HG03521 (cell line): ENCODE data around the gene UGT1A9.
A peak's percentile ranks its signal among the peaks of the same experiment; 100 is the strongest.
"Not testable (repeated sequence)": the region's sequence is repeated elsewhere in the genome, so short reads cannot be mapped to it uniquely, and the experiment has no call there.

ENCODE experiments used
- ATAC-seq: cut with Tn5 transposase; IDR thresholded peaks from one replicate; pipeline ENCODE4 v1.9.1; 2021; ENCODE audit warnings: mild to moderate bottlenecking, moderate library complexity; ENCODE audit not compliant: unreplicated experiment

Gene UGT1A9

DNA sequence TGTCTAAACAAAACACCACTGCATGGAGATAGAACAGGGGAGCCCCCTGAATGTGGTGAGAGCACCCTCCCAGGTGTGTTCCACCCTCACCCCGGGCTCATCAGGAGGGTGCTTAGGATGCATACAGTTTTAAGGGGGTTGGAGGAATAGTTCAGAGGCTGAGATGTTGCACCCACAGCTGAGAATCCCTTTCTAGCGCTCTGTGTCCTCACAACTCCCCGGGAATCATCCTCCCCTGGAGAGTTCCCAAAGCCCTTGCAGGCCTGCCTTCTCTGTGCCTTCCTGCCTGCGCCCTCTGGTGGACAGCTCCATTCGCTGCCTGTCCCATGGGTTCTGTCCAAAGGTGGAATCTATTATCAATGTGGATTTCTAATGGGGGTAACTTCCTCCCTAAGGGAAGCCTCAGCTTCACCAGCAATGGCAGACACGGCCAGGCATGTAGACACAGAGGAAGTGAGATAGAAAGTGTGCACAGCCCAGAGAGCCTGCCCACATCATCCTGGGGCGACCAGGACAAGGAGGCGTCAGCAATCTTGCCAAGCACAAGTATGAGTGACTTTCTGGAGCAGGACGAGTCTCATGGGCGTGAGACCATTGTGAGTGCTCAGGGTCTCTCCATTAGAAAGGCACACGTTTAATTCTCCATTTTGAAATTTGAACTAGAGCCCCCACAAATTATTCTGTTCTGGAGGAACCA is 39.8 kb downstream of the UGT1A9 start:
- peak; percentile 54 for ATAC-seq

DNA sequence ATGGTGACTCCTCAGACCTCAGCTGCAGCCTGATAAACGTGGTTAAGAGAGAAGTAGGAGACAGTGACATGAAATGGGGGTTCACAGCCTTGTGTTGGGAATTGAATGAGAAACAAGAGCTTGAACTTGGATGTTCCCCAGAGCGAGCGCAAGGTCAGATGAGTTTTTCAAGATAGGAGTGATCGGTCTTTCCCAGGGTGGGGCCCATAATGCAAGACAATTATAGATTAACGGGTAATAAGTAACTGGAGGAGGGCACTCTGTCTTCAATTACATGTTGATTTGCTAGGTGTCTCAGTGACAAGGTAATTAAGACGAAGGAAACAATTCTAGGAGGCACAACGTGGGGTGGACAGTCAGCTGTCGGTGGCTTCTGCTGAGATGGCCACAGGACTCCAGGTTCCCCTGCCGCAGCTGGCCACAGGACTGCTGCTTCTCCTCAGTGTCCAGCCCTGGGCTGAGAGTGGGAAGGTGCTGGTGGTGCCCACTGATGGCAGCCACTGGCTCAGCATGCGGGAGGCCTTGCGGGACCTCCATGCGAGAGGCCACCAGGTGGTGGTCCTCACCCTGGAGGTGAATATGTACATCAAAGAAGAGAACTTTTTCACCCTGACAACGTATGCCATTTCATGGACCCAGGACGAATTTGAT is 41.0 kb downstream of the UGT1A9 start, which contains the start of gene UGT1A5:
TSS of gene UGT1A5 (plus strand) at position 297 of the 651 bp plus-strand sequence. CDS start at position 382, 85 bp downstream.
- ATAC-seq: no peak

DNA sequence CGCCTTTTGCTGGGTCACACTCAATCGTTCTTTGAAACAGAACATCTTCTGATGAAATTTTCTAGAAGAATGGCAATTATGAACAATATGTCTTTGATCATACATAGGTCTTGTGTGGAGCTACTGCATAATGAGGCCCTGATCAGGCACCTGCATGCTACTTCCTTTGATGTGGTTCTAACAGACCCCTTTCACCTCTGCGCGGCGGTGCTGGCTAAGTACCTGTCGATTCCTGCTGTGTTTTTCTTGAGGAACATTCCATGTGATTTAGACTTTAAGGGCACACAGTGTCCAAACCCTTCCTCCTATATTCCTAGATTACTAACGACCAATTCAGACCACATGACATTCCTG is 41.5 kb downstream of the UGT1A9 start:
- no peak for ATAC-seq

DNA sequence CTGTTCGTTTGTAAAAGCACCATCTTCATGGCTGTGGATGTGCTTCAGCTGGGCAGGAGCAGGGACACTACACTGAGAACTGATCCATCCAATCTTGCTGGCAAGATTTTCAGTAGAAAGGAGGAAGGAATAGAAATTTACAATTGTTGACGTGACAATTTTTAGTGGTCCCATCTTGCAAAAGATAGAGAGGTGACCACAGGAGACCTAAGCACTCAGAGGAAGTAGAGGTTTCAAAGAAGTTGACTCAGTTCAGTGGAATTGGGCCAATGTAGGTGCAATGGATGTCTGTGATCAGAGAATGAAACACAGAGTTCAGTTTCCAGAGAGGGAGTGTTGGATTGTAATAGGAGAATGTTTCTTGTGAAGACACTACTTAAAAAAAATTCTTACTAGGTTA is 42.4 kb downstream of the UGT1A9 start:
- no peak for ATAC-seq

DNA sequence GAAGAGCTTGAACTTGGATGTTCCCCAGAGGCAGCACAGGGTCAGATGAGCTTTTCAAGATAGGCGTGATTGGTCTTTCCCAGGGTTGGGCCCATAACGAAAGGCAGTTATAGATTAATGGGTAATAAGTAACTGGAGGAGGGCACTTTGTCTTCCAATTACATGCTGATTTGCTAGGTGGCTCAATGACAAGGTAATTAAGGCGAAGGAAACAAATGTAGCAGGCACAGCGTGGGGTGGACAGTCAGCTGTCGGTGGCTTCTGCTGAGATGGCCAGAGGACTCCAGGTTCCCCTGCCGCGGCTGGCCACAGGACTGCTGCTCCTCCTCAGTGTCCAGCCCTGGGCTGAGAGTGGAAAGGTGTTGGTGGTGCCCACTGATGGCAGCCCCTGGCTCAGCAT is 46.9 kb downstream of the UGT1A9 start, which contains the start of gene UGT1A4:
TSS of gene UGT1A4 (plus strand) at position 185 of the 400 bp plus-strand sequence. CDS start at position 270, 85 bp downstream.
- no peak for ATAC-seq

DNA sequence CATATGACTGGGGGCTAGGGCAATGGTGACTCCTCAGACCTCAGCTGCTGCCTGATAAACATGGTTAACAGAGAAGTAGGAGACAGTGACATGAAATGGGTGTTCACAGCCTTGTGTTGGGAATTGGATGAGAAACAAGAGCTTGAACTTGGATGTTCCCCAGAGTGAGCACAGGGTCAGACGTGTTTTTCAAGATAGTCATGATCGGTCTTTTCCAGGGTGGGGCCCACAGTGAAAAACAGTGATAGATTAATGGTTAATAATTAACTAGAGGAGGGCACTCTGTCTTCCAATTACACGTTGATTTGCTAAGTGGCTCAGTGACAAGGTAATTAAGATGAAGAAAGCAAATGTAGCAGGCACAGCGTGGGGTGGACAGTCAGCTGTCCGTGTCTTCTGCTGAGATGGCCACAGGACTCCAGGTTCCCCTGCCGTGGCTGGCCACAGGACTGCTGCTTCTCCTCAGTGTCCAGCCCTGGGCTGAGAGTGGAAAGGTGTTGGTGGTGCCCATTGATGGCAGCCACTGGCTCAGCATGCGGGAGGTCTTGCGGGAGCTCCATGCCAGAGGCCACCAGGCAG is 57.1 kb downstream of the UGT1A9 start, which contains the start of gene UGT1A3:
TSS of gene UGT1A3 (plus strand) at position 320 of the 579 bp plus-strand sequence. CDS start at position 405, 85 bp downstream.
- no peak for ATAC-seq

DNA sequence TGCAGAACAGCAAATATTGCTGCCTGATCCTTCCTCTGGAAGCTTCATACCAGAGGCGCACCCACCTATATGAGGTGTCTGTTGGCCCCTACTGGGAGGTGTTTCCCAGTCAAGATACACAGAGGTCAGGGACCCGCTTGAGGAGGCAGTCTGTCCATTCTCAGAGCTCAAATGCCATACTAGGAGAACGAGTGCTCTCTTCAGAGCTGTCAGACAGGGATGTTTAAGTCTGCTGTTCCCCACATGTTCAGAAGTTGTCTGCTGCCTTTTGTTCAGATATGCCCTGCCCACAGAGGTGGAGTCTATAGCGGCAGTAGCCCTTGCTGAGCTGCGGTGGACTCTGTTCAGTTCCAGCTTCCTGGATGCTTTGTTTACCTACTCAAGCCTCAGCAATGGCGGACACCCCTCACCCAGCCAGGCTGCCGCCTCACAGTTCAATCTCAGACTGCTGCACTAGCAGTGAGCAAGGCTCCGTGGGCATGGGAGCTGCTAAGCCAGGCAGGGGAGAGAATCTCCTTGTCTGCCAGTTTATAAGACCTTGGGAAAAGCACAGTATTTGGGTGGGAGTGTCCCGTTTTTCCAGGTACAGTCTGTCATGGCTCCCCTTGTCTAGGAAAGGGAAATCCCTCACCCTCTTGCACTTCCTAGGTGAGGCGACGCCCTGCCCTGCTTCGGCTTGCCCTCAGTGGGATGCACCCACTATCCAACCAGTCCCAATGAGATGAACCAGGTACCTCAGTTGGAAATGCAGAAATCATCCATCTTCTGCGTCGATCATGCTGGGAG is 65.4 kb downstream of the UGT1A9 start:
- not testable (repeated sequence) for ATAC-seq

DNA sequence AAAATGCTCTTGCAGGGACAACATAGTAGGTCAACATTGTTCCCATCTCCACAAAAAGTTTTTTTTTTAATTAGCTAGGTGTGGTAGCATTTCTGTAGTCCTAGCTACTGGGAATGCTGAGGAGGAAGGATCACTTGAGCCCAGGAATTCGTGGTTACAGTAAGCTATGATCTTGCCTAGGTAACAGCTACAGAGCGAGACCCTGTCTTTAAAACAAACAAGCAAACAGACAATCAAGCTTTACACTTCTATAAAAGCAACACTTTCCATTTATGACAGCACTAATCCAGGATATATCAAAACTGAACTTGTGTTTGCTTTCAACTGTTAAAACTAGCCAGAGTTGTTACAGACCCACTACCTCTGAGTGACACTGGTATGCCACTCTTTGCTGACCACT is 69.2 kb downstream of the UGT1A9 start:
- ATAC-seq: no peak

DNA sequence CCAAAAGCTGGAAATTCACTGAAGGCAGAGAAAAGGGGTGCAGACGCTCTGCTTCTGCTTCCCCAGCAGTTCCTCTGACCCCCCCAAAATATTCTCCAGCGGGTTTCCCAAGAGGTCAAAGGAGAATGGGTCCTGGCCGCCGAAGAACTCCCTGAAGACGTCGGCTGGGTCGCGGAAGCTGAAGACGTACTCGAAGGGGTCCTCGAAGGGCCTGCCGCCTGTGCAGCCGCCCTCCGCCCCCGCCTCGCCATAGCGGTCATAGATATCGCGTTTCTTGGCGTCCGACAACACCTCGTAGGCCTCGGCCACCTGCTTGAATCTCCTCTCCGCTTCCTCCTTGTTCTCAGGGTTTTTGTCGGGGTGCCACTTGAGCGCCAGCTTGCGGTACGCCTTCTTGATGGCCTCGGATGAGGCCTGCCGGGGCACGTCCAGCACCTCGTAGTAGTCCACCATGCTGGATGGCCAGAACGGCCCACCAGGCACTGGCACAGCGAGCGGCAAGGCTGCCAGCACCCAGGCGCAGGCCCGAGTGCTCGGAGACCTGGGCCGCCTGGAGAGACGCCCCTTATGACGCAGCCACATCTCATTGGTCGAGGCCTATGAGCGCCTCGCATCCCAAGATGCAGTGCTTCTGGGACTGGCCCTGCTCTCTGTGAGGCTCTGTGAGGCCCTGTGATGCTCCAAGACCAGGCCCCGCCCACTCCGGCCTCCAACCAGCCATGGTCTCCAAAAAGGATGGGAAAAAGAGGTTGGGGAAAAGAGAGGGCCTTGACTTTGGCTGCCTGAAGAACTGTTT is 72.0 kb downstream of the UGT1A9 start:
- ATAC-seq: no peak

DNA sequence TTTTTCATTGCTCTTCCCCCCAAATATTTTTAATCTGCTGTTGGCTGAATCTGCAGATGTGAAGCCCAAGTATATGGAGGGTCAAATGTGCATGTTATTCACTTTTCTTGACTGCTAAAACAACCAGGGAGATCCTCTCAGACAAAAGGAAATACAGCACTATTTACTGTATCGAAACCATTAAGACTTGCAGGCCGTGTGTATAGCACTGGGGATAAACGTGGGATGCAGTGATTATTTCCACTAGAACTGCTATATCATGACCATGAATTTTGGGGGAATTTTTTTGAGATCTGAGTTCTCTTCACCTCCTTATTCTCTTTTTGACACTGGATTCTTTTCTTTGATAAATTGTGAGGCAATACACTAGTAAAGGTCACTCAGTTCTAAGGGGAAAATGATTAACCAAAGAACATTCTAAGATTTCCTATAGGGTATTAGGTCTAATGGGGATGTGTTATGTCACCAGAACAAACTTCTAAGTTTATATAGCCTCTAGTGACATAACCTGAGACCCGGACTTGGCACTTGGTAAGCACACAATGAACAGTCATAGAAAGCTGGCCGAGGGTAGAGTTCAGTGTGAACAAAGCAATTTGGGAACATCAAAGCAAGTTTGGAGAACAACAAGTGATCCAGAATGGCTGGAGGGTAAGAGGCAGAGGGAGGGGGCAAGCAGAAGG is 73.5 kb downstream of the UGT1A9 start:
- no peak for ATAC-seq

DNA sequence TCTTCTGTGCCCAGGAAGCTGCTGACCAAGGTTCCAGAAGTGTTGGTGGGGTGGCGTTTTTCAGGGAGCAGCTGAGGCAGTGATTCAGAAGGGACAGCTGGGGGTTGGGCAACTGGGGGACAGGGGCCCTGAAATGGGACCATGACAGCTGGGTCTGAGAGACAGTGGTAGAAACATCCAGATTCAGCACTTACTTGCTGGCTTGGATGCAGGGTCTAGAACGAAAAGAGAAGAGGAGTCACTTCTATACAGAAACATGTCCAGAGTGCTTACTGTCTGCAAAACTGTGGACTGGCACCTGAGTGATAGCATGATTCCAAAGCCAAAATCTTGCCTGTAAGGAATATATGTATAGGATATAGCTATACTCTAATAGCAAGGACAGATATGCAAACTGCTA is 74.1 kb downstream of the UGT1A9 start:
- ATAC-seq: not testable (repeated sequence)

DNA sequence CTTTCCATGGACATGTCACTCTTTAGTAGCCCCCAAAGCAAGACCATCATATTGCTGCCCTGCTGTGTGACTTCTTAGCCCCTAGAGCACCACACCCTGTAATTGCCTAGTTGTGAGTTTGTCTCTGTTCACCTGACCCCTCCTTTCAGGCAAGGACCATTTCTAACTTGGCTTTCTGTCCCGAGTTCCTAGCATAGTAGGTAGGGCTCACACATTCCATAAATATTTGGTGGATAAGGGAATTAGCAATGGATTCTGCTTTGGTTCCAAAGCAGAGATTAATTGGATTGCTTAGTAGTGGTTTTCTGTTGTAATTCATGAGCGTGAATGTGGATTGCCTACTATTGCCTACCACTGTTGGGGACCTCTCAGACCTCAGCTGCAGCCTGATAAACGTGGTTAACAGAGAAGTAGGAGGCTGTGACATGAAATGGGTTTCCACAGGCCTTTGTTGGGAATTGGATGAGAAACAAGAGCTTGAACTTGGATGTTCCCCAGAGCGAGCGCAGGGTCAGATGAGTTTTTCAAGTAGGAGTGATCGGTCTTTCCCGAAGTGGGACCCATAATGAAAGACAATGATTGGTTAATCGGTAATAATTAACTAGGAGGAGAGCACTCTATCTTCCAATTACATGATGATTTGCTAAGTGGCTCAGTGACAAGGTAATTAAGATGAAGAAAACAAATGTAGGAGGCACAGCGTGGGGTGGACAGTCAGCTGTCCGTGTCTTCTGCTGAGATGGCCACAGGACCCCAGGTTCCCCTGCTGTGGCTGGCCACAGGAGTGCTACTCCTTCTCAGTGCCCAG is 75.0 kb downstream of the UGT1A9 start:
- no peak for ATAC-seq

DNA sequence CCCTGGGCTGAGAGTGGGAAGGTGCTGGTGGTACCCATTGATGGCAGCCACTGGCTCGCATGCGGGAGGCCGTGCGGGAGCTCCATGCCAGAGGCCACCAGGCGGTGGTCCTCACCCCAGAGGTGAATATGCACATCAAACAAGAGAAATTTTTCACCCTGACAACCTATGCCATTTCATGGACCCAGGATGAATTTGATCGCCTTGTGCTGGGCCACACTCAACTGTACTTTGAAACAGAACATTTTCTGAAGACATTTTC is 75.5 kb downstream of the UGT1A9 start:
- ATAC-seq: no peak

DNA sequence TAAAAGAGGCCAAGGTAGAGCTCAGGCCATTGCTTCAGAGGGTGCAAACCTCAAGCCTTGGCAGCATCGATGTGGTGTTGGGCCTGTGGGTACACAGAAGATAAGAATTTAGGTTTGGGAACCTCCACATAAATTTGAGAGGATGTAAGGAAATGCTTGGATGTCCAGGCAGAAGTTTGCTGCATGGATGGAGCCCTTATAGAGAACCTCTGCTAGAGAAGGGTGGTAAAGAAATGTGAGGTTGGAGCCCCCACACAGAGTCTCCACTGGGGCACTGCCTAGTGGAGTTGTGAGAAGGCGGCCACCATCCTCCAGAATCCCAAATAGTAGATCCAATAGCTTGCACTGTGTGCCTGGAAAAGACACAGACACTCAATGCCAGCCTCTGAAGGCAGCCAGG is 79.0 kb downstream of the UGT1A9 start:
- ATAC-seq: not testable (repeated sequence)

DNA sequence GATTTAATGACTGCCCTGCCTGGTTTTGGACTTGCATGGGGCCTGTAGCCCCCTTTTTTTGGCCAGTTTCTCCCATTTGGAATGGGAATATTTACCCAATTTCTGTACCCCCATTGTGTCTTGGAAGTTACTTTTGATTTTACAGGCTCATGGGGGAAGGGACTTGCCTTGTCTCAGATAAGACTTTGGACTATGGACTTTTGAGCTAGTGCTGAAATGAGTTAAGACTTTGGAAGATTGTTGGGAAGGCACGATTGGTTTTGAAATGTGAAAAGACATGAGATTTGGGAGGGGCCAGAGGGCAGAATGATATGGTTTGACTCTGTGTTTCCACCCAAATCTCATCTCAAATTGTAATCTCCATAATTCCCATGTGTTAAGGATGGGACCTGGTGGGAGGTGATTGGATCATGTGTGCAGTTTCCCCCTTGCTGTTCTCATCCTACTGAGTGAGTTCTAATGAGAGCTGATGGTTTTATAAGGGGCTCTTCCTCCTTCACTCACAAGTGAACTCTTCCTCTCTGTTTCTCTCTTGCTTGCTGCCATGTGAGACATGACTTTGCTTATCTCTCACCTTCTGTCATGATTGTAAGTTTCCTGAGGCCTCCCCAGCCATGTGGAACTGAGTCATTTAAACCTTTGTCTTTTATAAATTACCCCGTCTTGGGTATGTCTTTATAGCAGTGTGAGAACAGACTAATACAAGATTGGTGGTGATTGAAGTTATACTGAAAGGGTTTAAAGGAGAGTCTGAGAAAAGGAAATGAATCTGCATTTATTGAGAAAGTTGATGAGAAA is 79.7 kb downstream of the UGT1A9 start:
- not testable (repeated sequence) for ATAC-seq

DNA sequence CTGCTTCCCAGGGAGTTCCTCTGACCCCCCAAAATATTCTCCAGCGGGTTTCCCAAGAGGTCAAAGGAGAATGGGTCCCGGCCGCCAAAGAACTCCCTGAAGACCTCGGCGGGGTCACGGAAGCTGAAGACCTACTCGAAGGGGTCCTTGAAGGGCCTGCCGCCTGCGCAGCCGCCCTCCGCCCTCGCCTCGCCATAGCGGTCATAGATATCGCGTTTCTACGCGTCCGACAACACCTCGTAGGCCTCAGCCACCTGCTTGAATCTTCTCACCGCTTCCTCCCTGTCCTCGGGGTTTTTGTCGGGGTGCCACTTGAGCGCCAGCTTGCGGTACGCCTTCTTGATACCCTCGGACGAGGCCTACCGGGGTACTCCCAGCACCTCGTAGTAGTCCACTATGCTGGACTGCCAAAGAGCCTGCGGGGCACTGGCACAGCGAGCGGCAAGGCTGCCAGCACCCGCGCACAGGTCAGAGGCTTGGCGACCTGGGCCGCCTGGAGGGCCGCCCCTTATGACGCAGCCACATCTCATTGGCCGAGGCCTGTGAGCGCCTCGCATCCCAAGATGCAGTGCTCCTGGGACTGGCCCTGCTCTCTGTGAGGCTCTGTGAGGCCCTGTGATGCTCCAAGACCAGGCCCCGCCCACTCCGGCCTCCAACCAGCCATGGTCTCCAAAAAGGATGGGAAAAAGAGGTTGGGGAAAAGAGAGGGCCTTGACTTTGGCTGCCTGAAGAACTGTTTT is 83.3 kb downstream of the UGT1A9 start:
- no peak for ATAC-seq

DNA sequence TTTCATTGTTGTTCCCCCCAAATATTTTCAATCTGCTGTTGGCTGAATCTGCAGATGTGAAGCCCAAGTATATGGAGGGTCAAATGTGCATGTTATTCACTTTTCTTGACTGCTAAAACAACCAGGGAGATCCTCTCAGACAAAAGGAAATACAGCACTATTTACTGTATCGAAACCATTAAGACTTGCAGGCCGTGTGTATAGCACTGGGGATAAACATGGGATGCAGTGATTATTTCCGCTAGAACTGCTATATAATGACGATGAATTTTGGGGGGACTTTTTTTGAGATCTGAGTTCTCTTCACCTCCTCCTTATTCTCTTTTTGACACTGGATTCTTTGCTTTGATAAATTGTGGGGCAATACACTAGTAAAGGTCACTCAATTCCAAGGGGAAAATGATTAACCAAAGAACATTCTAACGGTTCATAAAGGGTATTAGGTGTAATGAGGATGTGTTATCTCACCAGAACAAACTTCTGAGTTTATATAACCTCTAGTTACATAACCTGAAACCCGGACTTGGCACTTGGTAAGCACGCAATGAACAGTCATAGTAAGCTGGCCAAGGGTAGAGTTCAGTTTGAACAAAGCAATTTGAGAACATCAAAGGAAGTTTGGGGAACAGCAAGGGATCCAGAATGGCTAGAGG is 84.9 kb downstream of the UGT1A9 start:
- ATAC-seq: no peak
